Thoracic aorta (tissue), 2 donors: Measurements from ENCODE around the gene ACSL5. TPM values are rescaled to one million over a fixed set of nuclear protein-coding genes. Genes with fewer than 3 reads are reported as not detected.
A peak's percentile ranks its signal among the peaks of the same experiment; 100 is the strongest.

Experiments
- ATAC-seq: fragments of 150-250 bp; one replicate; pipeline ENCODE4 v1.8.0; 2017; ENCODE audit warnings: low read depth; ENCODE audit not compliant: insufficient number of reproducible peaks, low FRiP score
- DNase-seq: peaks from one replicate; pipeline ENCODE4 v3.0.0-alpha.2; 2020; ENCODE audit warnings: low spot score
- H3K27ac ChIP-seq, 2 donors: fragments of 200-600 bp; sonication (generic); 1 replicate in 1 of 2; 2 replicates in 1 of 2; pipeline ENCODE4 v1.5.1; 2016; ENCODE audit warnings: mild to moderate bottlenecking in 2 of 2, moderate library complexity in 2 of 2
- H3K27me3 ChIP-seq: fragments of 200-600 bp; sonication (generic); replicated peaks from 2 replicates; pipeline ENCODE4 v1.6.0; 2016; ENCODE audit warnings: mild to moderate bottlenecking; ENCODE audit not compliant: insufficient read depth
- H3K36me3 ChIP-seq: fragments of 200-600 bp; sonication (generic); one replicate; pipeline ENCODE4 v1.5.1; 2016
- H3K4me1 ChIP-seq, 2 donors: fragments of 200-600 bp; sonication (generic); 1 replicate in 1 of 2; 2 replicates in 1 of 2; pipeline versions ENCODE4 v1.5.1 to v1.6.0; 2016; ENCODE audit warnings: low read depth in 2 of 2, mild to moderate bottlenecking in 1 of 2; ENCODE audit not compliant: control insufficient read depth in 1 of 2
- H3K4me3 ChIP-seq: fragments of 200-600 bp; sonication (generic); 2 replicates; pipeline ENCODE4 v1.5.1; 2016; ENCODE audit warnings: mild to moderate bottlenecking
- H3K9me3 ChIP-seq: fragments of 200-600 bp; sonication (generic); 2 replicates; pipeline ENCODE4 v1.5.1; 2016
- total RNA-seq, 2 donors: library from RNA; depleted of rRNA; stranded (reverse); fragments of >200 nt; gene quantifications; one replicate each; pipeline versions ENCODE4 v1.1.0 to v1.2.3, GENCODE V29; 2016
- TF ChIP-seq, protein P1 (sequence below): fragments of 200-600 bp; sonication (generic); IDR thresholded peaks from one replicate; pipeline ENCODE4 v1.5.1; 2019; ENCODE audit warnings: antibody characterized with exemption

The ACSL5 gene
- total RNA-seq, 2 donors from 2014 or later = 13.9 to 16.7 TPM

DNA sequence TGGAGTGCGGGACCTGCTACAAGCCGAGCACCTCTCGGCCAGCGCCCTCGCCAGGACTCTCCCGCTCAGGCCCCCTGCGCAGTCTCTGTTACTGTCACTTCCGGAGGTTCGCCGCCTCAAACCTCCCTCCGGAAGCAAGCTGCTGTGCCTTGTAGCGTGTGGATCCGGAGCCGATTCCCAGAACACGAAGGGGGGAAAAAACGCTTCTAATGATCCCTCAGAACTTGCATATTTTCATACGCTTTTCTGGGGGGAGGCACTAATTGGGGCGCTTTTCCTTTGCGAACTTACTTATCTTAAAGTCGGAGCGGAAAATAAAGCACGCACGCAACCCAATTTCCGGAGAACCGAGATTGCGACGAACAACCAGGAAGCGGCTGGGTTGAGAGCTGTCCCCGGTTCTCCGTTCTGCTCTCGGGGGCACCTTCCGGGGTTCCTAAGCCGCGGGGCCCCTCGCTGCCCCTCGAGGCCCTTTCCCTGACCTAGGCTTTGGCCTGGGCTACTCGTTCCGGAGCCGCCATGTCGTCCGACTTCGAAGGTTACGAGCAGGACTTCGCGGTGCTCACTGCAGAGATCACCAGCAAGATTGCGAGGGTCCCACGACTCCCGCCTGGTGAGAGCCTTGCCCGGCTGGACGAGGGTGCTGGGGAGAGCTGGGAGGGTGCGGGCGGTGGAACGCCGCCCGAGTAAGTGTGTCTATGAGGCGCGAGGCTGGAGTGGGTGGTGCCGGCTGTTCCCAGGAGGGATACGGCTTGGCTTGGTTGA, 73.1 kb downstream of the ACSL5 start, which contains the start of the genes VTI1A and ZDHHC6:
Gene VTI1A (plus strand): TSS at position 361 of the 765 bp plus-strand sequence. CDS start 159 bp downstream, at position 520.
Gene ZDHHC6 (minus strand): TSS at position 60 of the 765 bp plus-strand sequence. CDS start 1,478 bp downstream, outside the sequence.
- ATAC-seq (peak; percentile 81), DNase-seq (peak; percentile 49)
- H3K4me3 ChIP-seq = peak within 1 kb of the TSS; percentile 95
- H3K27me3 ChIP-seq = no peaks in the 10 kb centered on the region
- H3K27ac ChIP-seq = peak within 1 kb of the TSS; percentile 87 to 93
- no peaks in the 10 kb centered on the region for H3K36me3 ChIP-seq
- H3K9me3 ChIP-seq = no peaks in the 10 kb centered on the region
- TF ChIP-seq, protein P1, sequence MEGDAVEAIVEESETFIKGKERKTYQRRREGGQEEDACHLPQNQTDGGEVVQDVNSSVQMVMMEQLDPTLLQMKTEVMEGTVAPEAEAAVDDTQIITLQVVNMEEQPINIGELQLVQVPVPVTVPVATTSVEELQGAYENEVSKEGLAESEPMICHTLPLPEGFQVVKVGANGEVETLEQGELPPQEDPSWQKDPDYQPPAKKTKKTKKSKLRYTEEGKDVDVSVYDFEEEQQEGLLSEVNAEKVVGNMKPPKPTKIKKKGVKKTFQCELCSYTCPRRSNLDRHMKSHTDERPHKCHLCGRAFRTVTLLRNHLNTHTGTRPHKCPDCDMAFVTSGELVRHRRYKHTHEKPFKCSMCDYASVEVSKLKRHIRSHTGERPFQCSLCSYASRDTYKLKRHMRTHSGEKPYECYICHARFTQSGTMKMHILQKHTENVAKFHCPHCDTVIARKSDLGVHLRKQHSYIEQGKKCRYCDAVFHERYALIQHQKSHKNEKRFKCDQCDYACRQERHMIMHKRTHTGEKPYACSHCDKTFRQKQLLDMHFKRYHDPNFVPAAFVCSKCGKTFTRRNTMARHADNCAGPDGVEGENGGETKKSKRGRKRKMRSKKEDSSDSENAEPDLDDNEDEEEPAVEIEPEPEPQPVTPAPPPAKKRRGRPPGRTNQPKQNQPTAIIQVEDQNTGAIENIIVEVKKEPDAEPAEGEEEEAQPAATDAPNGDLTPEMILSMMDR = no peak
- peaks cover 19 to 32% of the 10 kb centered on the region in 2 donors for H3K4me1 ChIP-seq

DNA sequence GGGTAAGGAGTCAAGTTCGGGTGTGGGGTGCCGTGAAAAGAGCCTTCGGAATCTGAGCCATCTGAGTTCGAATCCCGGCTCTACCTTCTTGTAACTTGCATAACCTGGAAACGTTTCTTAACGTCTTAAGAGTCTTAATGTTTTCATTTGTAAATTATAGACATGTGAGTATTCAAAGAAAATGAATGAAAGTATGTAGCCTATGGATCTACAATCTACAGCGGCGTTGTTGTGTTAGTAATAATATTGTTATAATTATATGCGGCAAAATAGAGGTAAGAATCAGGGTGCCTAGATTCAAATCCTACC, 73.7 kb downstream of the ACSL5 start:
- no peaks in the 10 kb centered on the region for H3K36me3 ChIP-seq
- no peaks in the 10 kb centered on the region for H3K27me3 ChIP-seq
- TF ChIP-seq, protein P1 = no peak
- no peaks in the 10 kb centered on the region for H3K9me3 ChIP-seq
- H3K27ac ChIP-seq = peak overlapping the region; percentile 87 to 93
- ATAC-seq (no peak), DNase-seq (no peak)
- peak overlapping the region; percentile 95 for H3K4me3 ChIP-seq
- H3K4me1 ChIP-seq = peaks cover 19 to 32% of the 10 kb centered on the region in 2 donors

DNA sequence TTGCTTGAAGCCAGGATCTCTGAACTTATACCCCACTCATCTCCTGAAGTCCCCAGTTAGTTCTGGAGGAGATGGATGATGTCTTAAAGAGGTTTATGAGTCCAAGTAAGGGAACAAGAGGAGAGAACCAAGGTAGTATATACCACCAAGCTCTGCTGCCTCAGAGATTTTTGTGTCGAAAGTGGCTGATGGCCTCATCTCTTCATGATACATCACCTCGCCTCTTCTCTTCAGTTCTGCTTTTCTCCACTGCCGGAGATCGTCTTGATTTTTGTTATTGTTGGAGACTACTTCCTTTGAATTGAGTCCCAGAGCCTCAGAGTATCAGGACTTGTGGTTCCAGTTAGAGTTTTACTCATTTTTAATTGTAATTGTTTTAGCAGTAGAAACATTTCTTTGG, 75.0 kb downstream of the ACSL5 start:
- no peak overlapping the region for H3K4me3 ChIP-seq
- H3K36me3 ChIP-seq = no peaks in the 10 kb centered on the region
- DNase-seq (no peak), ATAC-seq (no peak)
- H3K27ac ChIP-seq = no peak overlapping the region
- TF ChIP-seq, protein P1 = no peak
- no peaks in the 10 kb centered on the region for H3K27me3 ChIP-seq
- no peaks in the 10 kb centered on the region for H3K9me3 ChIP-seq
- peaks cover 19 to 32% of the 10 kb centered on the region in 2 donors for H3K4me1 ChIP-seq

DNA sequence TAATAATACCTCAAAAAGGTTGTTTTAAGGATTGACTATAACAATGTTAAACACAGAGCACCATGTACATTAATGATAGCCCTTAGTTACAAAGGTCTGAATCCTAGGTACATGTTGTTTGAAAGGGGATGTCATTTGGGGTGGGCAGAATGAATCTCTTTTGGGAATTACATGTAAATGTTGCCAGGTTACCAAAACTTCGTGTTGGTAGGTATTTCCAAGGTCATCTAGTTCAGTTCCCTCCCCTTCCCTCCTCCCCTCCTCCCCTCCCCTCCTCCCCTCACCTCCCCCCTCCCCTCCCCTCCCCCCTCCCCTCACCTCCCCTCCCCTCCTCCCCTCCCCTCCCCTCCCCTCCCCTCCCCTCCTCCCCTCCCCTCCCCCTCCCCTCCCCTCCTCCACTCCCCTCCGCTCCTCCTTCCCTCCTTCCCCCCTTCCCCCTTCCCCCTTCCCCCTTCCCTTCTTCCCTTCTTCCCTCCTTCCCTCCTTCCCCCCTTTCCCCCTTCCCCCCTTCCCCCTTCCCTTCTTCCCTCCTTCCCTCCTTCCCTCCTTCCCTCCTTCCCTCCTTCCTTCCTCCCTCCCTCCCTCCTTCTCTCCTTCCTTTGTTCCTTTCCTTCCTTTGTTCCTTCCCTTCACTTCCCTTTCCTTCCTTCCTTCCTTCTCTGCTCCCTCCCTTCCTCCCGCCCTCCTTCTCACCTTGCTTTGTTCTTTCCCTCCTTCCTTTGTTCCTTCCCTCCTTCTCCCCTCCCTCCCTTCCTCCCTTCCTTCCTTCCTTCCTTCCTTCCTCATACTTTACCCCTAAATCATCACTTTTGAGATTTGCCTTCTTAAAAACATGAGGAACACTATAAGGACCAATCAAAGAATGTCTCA, 81.2 kb downstream of the ACSL5 start:
- Histone ChIP-seq H3K27me3 (no peaks in the 10 kb centered on the region), H3K36me3 (no peaks in the 10 kb centered on the region), H3K27ac (no peak overlapping the region), H3K9me3 (no peaks in the 10 kb centered on the region), H3K4me3 (no peak overlapping the region), H3K4me1 (no peaks in the 10 kb centered on the region)
- DNase-seq = no peak
- ATAC-seq = no peak
- TF ChIP-seq, protein P1 = no peak

DNA sequence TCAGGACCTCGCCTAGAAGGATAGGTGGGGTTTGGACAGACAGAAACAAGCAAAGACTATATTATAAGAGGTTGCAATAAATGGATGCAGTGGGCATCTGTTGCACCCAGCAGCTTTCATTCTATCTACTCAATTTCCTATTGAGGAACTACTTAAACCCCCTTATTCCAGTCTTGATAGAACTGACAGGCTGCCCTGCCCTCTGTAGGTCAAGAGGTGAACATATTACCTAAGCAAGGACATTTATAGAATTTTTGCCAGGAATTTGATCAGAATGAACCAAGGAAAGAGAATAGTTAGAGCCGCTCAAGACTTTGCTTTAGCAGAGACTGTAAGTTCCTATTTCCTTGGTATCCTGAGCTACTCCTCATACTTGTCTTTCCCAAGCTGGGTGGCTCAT, 82.6 kb downstream of the ACSL5 start:
- no peaks in the 10 kb centered on the region for H3K9me3 ChIP-seq
- H3K4me3 ChIP-seq = no peak overlapping the region
- DNase-seq = no peak
- TF ChIP-seq, protein P1 = no peak
- no peak for ATAC-seq
- H3K36me3 ChIP-seq = peaks cover 6% of the 10 kb centered on the region
- no peaks in the 10 kb centered on the region for H3K27me3 ChIP-seq
- no peaks in the 10 kb centered on the region for H3K4me1 ChIP-seq
- H3K27ac ChIP-seq = no peak overlapping the region
